SK-N-SH treated with all-trans-retinoic acid at 6 μM for 48 hours (cell line): ENCODE measurements around the gene RPA1.

Source experiments
- ARNTL ChIP-seq: fragments of 450-650 bp; formaldehyde crosslinking; IDR thresholded peaks from 2 replicates; pipeline ENCODE4 v1.5.0; 2020; ENCODE audit warnings: low read depth, mild to moderate bottlenecking, moderate library complexity, borderline replicate concordance
- BACH2 ChIP-seq: fragments of 250-450 bp; sonication (Bioruptor Pico); IDR thresholded peaks from 2 replicates; pipeline ENCODE4 v1.9.0; 2021; ENCODE audit warnings: mild to moderate bottlenecking, borderline replicate concordance
- CREB5 ChIP-seq: fragments of 250-450 bp; sonication (Bioruptor Pico); IDR thresholded peaks from 2 replicates; pipeline ENCODE4 v1.5.1; 2020; ENCODE audit warnings: low read depth, mild to moderate bottlenecking, moderate library complexity
- PATZ1 ChIP-seq: fragments of 250-450 bp; sonication (Bioruptor Pico); IDR thresholded peaks from 2 replicates; pipeline ENCODE4 v1.8.0; 2020; ENCODE audit warnings: mild to moderate bottlenecking, moderate library complexity, borderline replicate concordance
- POU6F1 ChIP-seq: fragments of 250-450 bp; sonication (Bioruptor Pico); IDR thresholded peaks from 2 replicates; pipeline ENCODE4 v1.8.0; 2021; ENCODE audit warnings: low read depth, mild to moderate bottlenecking, moderate library complexity, borderline replicate concordance
- RARB ChIP-seq: fragments of 250-450 bp; sonication (Bioruptor Pico); IDR thresholded peaks from 2 replicates; pipeline ENCODE4 v1.8.0; 2021; ENCODE audit warnings: mild to moderate bottlenecking, moderate library complexity
- TOX ChIP-seq: fragments of 250-450 bp; sonication (Bioruptor Pico); IDR thresholded peaks from 2 replicates; pipeline ENCODE4 v1.8.0; 2021; ENCODE audit warnings: mild to moderate bottlenecking, moderate library complexity, borderline replicate concordance
- TSHZ2 ChIP-seq: fragments of 250-450 bp; sonication (Bioruptor Pico); IDR thresholded peaks from 2 replicates; pipeline ENCODE4 v1.5.0; 2020; ENCODE audit warnings: mild to moderate bottlenecking, moderate library complexity
- ZFP3 ChIP-seq: fragments of 250-450 bp; sonication (Bioruptor Pico); IDR thresholded peaks from 2 replicates; pipeline ENCODE4 v1.5.0; 2020; ENCODE audit warnings: mild to moderate bottlenecking, moderate library complexity
- ZFP30 ChIP-seq: fragments of 450-650 bp; formaldehyde crosslinking; IDR thresholded peaks from 2 replicates; pipeline ENCODE4 v1.5.0; 2022; ENCODE audit warnings: mild to moderate bottlenecking, moderate library complexity
- ZNF70 ChIP-seq: fragments of 450-650 bp; formaldehyde crosslinking; IDR thresholded peaks from 2 replicates; pipeline ENCODE4 v1.5.0; 2020; ENCODE audit warnings: mild to moderate bottlenecking, moderate library complexity
- TF ChIP-seq, protein P1 (sequence below): fragments of 250-450 bp; sonication (Bioruptor Pico); IDR thresholded peaks from 2 replicates; pipeline ENCODE4 v1.5.1; 2021; ENCODE audit warnings: mild to moderate bottlenecking, moderate library complexity

DNA sequence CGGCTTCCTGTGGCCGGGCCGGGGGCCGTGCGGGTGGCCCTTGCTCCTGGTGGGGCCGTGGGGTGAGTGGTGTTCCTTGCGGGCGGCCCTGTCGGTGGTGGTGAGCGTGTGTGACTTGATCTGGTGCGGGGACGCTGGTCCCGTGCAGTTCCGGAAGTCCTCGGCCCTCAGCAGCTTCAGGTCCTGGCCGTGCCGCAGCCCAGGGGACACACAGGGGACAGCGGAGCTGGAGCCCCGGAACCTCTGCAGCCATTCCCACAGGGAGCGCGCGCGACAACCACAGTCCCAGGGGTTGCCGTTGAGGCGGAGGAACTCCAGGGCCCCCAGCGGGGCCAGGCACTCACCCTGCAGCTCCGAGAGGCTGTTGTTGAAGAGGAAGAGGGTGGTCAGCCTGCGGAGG, 107.0 kb downstream of the RPA1 start:
- TF ChIP-seq BACH2 (CRISPR knock-in tag) (no peak), CREB5 (no peak), ZFP3 (CRISPR knock-in tag) (no peak), TSHZ2 (CRISPR knock-in tag) (no peak), PATZ1 (CRISPR knock-in tag) (no peak), RARB (CRISPR knock-in tag) (no peak), ZNF70 (CRISPR knock-in tag) (no peak), ZFP30 (CRISPR knock-in tag) (no peak), TOX (CRISPR knock-in tag) (no peak), ARNTL (CRISPR knock-in tag) (no peak), POU6F1 (CRISPR knock-in tag) (no peak)
- TF ChIP-seq, protein P1, sequence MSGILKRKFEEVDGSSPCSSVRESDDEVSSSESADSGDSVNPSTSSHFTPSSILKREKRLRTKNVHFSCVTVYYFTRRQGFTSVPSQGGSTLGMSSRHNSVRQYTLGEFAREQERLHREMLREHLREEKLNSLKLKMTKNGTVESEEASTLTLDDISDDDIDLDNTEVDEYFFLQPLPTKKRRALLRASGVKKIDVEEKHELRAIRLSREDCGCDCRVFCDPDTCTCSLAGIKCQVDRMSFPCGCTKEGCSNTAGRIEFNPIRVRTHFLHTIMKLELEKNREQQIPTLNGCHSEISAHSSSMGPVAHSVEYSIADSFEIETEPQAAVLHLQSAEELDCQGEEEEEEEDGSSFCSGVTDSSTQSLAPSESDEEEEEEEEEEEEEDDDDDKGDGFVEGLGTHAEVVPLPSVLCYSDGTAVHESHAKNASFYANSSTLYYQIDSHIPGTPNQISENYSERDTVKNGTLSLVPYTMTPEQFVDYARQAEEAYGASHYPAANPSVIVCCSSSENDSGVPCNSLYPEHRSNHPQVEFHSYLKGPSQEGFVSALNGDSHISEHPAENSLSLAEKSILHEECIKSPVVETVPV = no peak
